ENCODE results near the gene KNG1.

Gene KNG1

DNA sequence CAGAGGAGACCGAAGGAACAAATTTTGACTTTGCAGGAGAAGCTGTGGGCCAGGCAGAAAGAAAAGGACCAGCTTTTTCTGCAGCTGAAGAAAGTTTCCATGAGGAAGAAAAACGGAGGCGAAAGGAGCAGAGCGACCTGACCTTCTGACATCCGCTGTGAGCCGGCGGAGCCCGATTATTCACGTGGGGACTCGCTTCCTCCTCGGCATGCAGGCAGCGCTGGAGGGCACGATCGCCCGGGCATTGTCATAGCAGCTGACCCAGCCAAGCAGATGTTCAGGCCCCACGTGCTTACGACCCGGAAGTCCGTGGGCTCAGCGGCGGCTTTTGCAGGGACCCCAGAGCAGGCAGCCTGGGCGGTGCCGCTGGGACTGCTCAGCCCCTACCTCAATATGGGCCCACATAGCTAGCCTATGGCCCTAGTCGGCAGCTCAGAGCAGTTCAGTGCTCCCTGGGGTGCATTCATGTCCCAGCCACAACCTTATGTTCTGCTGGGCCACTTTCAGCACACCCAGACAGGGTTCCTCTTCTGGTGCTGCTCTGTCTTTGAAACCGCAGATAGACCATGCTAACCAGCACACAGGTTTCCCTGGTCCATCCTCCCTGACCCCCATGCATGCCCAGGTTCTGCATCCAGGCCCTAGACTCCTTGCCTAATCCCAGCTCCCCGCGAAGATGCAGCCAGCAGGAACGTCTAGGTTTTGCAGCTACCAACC is 55.7 kb downstream of the KNG1 start:
- DNase-seq (ENCODE audit: low read depth in 2 of 2): peak; percentile 43 to 48

DNA sequence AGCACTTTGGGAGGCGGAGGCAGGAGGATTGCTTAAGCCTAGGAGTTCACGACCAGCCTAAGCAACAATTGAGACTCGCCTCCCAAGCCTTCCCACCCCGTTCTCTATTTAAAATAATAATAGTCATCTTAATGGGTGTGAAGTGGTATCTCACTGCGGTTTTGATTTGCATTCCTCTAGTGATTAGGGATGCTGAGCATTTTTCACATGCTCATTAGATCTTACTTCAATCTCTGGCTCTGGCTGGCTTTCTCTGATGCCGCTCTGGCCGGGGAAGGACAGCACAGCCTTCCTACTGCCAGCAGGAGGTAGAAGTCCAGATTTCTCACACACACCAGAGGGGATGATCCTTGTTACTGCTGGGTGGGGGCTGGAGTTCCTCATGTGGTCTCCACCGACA is 58.8 kb downstream of the KNG1 start:
- DNase-seq (ENCODE audit: low read depth in 2 of 2): no peak

DNA sequence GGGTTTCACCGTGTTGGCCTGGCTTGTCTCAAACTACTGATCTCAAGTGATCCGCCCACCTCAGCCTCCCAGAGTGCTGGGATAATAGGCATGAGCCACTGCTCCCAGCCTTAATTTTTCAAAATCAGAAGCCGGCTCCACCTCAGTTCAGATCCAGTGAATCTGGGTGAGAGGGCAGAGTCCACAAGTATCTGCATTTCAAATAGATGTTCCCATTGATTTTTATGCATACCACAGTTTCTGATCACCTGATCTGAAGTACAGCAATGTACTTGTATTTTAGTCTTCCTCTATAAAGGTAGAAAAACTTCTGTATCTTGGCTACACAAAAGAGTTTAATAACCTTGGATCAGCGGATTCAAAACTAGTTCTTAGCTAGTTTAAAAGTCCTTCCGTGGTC is 62.0 kb downstream of the KNG1 start:
- DNase-seq (ENCODE audit: low read depth in 2 of 2): no peak

DNA sequence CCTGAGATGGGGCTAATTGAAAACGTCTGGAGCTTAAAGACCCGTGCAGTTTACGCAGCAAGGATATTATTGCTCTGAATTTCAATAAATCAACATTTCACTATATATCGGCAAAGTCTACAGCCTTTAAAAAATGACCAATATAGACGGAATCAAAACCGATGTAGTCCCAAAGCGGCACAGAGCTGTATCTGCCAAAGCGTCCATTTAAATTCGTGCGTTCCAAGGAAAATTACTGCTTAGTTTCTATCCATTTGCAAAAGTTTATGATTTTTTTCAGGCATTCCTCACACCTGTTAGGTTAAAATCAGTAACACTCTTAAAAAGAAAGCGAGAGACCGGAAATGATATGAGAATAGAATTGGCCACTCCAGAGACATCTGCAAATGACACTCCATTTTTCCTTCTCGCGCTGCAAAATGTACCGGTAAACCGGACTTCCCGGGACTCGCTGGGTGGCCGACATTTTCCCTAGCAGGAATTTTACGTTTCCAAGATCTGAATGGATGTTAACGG is 65.4 kb downstream of the KNG1 start:
- DNase-seq (ENCODE audit: low read depth in 2 of 2): no peak

DNA sequence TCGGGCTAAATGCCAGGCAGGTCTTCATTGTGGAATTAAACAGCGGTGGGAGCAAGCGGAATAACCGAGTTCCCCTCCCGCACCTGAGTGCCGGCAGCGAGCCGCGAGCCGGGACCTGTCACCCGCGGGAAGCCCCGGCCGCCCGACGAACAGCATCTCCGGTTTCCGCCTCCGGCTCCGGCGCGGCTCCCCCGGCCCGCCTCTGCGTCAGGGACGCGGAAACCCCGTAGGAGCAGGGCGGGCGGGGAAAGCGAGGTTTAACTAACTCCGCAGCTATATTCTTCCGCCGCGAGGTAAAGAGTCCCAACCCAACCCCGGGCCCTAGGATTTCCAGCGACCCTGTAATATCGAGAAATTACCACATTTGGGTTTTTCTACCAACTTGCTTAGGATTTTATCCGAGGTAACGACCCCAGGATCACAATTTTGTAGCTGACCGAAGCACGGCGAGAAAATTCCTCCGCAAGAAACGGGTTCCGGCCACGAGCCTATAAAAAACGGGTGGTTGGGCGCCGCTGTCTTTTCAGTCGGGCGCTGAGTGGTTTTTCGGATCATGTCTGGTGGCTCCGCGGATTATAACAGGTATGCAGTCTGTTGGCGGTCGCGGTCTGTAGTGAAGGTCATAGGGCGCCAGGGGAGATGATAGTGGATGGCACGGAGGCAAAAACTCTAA is 66.0 kb downstream of the KNG1 start, which contains the start of gene EIF4A2:
Gene EIF4A2 (plus strand): TSS at position 520 of the 673 bp plus-strand sequence. CDS start 34 bp downstream, at position 554.
- DNase-seq (ENCODE audit: low read depth in 2 of 2): peak; percentile 75 to 82

DNA sequence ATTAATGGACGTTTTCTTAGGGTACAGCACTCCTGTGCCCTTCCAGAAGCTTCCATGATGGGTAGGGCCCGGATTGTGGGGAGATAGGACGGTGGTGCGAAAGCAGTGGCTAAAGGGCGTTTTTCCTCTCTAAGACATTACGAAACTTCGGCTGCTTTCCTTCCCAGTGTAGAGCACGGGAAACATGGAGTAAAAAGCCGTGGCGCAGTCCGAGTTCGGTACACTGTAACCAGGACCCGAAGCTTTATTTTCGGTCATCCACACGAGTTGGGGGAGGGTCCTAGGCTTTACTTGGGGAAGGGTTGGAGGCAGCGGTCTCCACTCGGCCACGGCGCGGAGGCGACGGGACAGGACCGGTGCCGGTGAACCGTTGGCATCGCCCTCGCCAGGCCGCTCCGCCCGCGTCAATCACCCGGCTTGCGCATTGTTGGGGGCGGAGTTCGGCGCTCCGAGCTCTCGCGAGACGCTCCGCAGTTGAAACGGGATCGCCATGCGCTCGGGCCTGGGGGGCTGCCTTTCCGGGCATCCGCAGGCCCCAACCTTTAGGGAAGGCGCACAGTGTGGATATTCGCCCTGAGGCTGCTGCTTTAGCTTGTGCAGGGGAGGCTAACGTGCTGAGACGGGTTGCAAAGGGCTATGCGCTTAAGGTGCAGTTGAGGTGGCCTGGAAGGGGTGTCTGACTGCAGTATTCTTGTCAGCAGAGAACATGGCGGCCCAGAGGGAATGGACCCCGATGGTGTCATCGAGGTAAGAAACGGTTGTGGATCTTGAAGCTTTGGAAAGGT is 66.8 kb downstream of the KNG1 start:
- DNase-seq (ENCODE audit: low read depth in 2 of 2): peak; percentile 53 to 65

DNA sequence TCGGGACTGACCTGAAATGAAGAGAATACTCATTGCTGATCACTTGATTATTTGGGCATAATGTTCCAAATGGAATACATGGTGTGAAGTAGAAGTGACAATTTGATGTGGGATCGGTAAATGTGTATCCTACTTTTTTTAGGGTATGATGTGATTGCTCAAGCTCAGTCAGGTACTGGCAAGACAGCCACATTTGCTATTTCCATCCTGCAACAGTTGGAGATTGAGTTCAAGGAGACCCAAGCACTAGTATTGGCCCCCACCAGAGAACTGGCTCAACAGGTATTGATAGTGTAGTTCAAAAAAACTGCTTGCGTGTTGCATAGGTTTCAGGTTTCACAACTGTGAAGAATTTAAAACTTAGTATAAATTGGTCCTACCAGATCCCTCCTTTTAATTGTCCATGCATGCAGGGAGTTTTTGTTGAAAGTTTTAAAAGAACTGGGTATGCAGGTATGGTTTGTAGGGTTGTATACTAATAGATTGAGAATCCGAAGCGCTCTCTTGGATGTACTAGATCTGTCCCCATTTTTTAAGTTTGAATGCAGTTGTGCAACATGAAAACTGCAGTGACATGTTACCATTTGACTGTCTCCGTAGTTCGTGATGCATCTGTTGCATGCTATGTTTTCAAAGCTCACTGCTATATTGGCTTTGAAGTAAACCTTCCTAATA is 67.8 kb downstream of the KNG1 start:
- no peak for DNase-seq (ENCODE audit: low read depth in 2 of 2)

DNA sequence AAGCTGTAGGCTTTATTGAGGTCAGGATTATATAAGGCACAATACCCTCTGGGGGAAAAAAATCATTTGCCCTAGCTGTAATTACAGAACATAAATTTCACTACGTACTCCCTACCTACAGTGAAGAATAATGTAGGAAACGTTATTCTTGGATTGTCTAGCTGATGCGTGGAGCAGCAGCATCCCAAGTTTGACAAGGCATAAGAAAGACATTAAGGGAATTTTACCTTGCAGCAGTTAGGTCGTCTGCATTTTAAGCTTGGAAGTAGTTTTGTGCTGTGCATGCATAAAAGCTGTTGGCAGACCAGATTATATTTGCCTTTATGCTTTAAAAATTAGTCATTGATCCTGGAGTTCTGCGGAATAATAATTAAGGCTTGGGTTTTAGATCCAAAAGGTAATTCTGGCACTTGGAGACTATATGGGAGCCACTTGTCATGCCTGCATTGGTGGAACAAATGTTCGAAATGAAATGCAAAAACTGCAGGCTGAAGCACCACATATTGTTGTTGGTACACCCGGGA is 68.4 kb downstream of the KNG1 start:
- no peak for DNase-seq (ENCODE audit: low read depth in 2 of 2)

DNA sequence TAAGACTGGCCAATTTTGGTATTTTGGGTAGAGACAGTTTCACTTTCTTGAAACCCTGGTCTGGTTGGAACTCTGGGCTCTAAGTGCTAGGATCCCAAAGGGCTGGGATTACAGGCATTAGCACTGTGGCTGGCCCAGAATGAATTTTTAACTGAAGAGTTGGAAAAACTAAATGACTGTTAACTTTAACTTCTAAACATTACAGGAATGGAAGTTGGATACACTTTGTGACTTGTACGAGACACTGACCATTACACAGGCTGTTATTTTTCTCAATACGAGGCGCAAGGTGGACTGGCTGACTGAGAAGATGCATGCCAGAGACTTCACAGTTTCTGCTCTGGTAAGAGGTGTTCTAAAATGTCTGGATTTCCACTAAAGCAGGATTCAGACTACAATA is 69.8 kb downstream of the KNG1 start:
- DNase-seq (ENCODE audit: low read depth in 2 of 2): no peak

DNA sequence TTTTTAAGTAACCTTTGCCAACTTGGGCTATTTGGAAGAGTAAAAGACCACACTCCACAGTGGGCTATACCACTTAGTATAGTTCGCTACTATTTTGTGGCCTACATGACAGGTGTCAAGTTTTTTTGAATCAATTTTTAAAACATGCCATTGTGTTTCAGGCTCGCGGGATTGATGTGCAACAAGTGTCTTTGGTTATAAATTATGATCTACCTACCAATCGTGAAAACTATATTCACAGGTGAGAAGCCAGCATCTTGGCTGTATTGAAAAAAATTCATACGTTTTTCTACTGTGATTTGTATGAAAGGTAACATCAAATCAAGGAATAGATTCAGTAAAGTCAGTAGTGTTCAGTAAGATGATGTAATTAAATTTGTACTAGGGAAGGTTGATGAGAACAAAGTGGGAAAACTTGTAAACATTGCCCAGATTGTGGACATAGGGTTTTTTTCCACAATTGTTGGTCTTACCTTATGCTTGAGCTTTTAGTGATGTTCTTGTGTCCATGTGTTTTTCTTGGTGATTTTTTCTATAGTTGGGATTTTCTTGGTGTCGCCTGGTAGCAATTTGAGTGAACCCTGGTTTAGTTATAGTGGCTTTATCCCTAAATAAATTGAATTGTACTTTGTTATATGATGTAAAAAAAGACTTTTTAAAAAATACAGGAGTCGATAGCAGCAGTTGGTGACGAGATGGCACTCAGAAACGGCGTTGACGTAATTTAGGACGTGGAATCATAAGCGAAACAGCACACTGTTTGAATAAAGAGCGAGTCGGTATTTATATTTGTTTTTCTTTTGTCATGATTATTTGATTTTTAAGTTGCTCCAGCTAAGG is 70.7 kb downstream of the KNG1 start:
- no peak for DNase-seq (ENCODE audit: low read depth in 2 of 2)

DNA sequence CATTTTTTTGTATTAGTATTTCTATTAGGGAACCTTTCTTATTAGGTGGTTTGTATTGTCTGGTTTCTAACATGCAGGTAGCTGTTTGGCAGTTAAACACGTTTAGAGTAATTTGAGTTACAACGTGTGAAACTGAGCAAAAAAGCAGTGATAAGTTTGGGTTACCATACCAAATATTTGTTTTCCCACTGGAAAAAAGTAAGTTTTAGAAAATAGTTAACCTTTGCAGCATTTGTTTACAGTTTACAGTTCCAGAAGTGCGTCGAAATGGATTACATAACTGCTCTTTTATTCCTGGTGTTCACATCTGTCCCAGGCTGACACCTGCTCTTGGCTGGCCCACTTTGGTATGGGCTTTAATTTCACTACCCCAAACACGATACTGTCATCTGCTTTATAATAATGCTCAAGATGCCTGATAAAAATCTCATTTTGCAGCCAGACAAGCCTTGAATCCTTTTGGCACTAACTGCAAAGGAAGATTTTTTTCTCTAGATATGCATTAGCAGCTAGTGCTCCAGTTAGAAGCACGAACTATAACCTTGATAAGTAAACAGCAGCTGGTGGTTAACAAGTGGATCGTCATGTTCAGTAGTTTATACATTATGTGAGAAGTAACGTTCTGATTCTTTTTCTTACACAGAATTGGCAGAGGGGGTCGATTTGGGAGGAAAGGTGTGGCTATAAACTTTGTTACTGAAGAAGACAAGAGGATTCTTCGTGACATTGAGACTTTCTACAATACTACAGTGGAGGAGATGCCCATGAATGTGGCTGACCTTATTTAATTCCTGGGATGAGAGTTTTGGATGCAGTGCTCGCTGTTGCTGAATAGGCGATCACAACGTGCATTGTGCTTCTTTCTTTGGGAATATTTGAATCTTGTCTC is 71.6 kb downstream of the KNG1 start:
- no peak for DNase-seq (ENCODE audit: low read depth in 2 of 2)

DNA sequence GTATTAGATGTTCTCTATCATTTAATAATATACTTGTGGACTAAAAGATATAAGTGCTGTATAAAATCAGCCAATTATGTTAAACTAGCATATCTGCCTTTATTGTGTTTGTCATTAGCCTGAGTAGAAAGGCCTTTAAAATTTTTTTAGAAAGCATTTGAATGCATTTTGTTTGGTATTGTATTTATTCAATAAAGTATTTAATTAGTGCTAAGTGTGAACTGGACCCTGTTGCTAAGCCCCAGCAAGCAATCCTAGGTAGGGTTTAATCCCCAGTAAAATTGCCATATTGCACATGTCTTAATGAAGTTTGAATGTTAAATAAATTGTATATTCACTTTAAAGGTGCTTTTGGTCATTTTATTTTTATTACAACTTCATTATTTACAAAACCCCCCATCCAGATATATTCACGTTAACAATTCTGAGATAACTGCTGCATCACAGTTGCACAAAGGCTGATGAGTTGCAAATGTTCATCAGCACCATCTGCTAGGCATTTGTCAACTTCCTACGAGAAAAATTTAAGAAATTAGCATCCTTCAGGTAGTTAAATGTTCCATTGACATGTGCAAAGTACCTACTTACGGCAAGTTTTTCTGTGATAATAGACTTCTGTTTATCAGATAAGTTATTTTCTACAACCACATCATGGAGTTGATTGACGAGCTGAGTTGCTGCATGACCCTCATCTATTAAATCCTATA is 72.5 kb downstream of the KNG1 start:
- no peak for DNase-seq (ENCODE audit: low read depth in 2 of 2)

DNA sequence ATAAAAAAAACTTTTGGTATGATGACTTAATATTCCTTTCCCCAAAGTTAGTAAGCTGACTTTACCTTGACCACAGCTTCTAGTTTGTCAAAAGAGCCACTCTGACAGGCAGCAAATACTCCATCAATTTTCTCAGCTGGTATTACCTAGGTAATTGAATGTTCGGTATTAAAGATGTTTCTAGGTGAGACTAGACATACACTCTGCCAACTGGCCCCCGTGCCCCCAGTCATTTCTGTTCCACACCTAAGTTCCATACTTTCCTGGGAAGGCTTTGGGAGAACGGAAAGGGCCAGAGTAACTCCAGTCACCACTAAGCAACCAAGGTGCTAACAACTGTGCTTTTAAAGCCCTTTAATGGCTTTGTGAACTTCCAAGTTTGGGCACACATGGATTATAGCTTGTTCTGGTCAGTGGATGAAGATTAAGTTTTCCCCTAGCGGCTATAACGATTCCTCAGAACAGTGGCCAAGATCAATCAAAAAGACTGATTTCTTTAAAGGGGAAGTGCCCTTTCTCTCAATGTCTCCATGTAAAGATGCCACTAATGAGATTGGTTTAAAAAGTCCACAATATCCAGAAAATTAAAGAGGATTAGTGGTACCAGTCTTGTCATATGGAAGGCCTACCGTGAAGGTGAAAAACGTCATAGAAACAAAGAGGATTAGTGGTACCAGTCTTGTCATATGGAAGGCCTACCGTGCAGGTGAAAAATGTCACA is 73.3 kb downstream of the KNG1 start:
- no peak for DNase-seq (ENCODE audit: low read depth in 2 of 2)

Data from stimulated activated CD8-positive, alpha-beta memory T cell treated with anti-CD3 and anti-CD28 coated beads, Interleukin-15, amount 100 ng/mL, for 4 hours (primary cell).